HEK293 (cell line): ENCODE data around the gene SYNGR1.

ENCODE experiments used
- CTCF ChIA-PET: fragments of 350-600 bp; formaldehyde crosslinking; extraction: SDS; loops from one replicate; lab custom pipeline; 2021; ENCODE audit warnings: antibody characterized with exemption; lab: Yijun Ruan, JAX
- POLR2A ChIA-PET: fragments of 300-600 bp; formaldehyde crosslinking; extraction: SDS; loops from one replicate; lab custom pipeline; 2020; ENCODE audit warnings: antibody characterized with exemption, inconsistent platforms; lab: Yijun Ruan, JAX
- H3K27ac ChIP-seq: fragments of 200-500 bp; sonication (Bioruptor generic); 2 replicates; pipeline ENCODE4 v1.5.1; 2014; ENCODE audit warnings: low read depth, low read length, control low read depth, inconsistent platforms; ENCODE audit errors: extremely low read depth
- H3K36me3 ChIP-seq, 2 experiments: fragments of 200-500 bp in 1 of 2; sonication (Bioruptor generic) in 1 of 2; 1 replicate in 1 of 2; 2 replicates in 1 of 2; pipeline ENCODE4 v1.5.1; 2014 to 2017; ENCODE audit warnings: inconsistent platforms in 2 of 2, low read length in 2 of 2; ENCODE audit not compliant: control insufficient read depth in 2 of 2, insufficient read depth in 1 of 2
- H3K4me1 ChIP-seq: fragments of 200-500 bp; sonication (Bioruptor generic); 2 replicates; pipeline ENCODE4 v1.5.1; 2014; ENCODE audit warnings: mild to moderate bottlenecking, low read length, inconsistent platforms; ENCODE audit not compliant: control insufficient read depth, insufficient read depth
- H3K4me3 ChIP-seq: 2 replicates; pipeline ENCODE4 v1.5.1; 2011; ENCODE audit warnings: low read depth, mild to moderate bottlenecking, control low read depth, low read length, moderate library complexity
- H3K9me3 ChIP-seq: fragments of 200-500 bp; sonication (Bioruptor generic); 2 replicates; pipeline ENCODE4 v1.5.1; 2014; ENCODE audit warnings: low read depth, low read length, inconsistent platforms; ENCODE audit not compliant: control insufficient read depth, insufficient read depth
- BCL11A ChIP-seq: fragments of 450-650 bp; formaldehyde crosslinking; IDR thresholded peaks from 2 replicates; pipeline ENCODE4 v1.5.1; 2016; ENCODE audit warnings: low read depth, missing biosample characterization, missing genetic modification characterization
- GLIS2 ChIP-seq: fragments of 450-650 bp; formaldehyde crosslinking; IDR thresholded peaks from 2 replicates; pipeline ENCODE4 v1.5.1; 2016; ENCODE audit warnings: missing biosample characterization, missing genetic modification characterization
- HOXA7 ChIP-seq: sonication (generic); formaldehyde crosslinking; IDR thresholded peaks from 2 replicates; pipeline ENCODE4 v1.8.1; 2022; ENCODE audit warnings: missing genetic modification reagents, borderline replicate concordance
- KLF10 ChIP-seq: fragments of 450-650 bp; IDR thresholded peaks from 2 replicates; pipeline ENCODE4 v1.5.1; 2018; ENCODE audit warnings: missing biosample characterization, mild to moderate bottlenecking, missing genetic modification characterization
- KLF8 ChIP-seq: fragments of 450-650 bp; formaldehyde crosslinking; IDR thresholded peaks from 2 replicates; pipeline ENCODE4 v1.5.1; 2016; ENCODE audit warnings: missing biosample characterization, missing genetic modification characterization
- MEIS1 ChIP-seq: sonication (generic); formaldehyde crosslinking; IDR thresholded peaks from 2 replicates; pipeline ENCODE4 v1.8.1; 2022; ENCODE audit warnings: missing genetic modification reagents, mild to moderate bottlenecking, borderline replicate concordance
- MZF1 ChIP-seq: fragments of 450-650 bp; formaldehyde crosslinking; IDR thresholded peaks from 2 replicates; pipeline ENCODE4 v1.5.1; 2017; ENCODE audit warnings: missing biosample characterization, missing genetic modification characterization, borderline replicate concordance
- SCRT2 ChIP-seq: fragments of 450-650 bp; formaldehyde crosslinking; IDR thresholded peaks from 2 replicates; pipeline ENCODE4 v1.5.1; 2016; ENCODE audit warnings: missing biosample characterization, missing genetic modification characterization
- SP2 ChIP-seq: fragments of 450-650 bp; formaldehyde crosslinking; IDR thresholded peaks from 2 replicates; pipeline ENCODE4 v1.5.1; 2016; ENCODE audit warnings: missing biosample characterization, missing genetic modification characterization
- SP3 ChIP-seq: fragments of 450-650 bp; formaldehyde crosslinking; IDR thresholded peaks from 2 replicates; pipeline ENCODE4 v1.5.1; 2016; ENCODE audit warnings: missing biosample characterization, missing genetic modification characterization
- ZBTB26 ChIP-seq: fragments of 450-650 bp; formaldehyde crosslinking; optimal IDR thresholded peaks from 2 replicates; pipeline ENCODE3; 2016; ENCODE audit warnings: missing biosample characterization, mild to moderate bottlenecking, missing genetic modification characterization
- ZBTB48 ChIP-seq: fragments of 450-650 bp; formaldehyde crosslinking; IDR thresholded peaks from 2 replicates; pipeline ENCODE4 v1.5.1; 2016; ENCODE audit warnings: missing biosample characterization, missing genetic modification characterization
- ZBTB7A ChIP-seq: fragments of 450-650 bp; formaldehyde crosslinking; IDR thresholded peaks from 2 replicates; pipeline ENCODE4 v1.5.1; 2016; ENCODE audit warnings: low read depth, missing biosample characterization, missing genetic modification characterization
- ZNF2 ChIP-seq: fragments of 450-650 bp; formaldehyde crosslinking; IDR thresholded peaks from 2 replicates; pipeline ENCODE4 v1.5.1; 2016; ENCODE audit warnings: missing biosample characterization, missing genetic modification characterization
- ZNF24 ChIP-seq: fragments of 450-650 bp; formaldehyde crosslinking; IDR thresholded peaks from 2 replicates; pipeline ENCODE4 v1.5.1; 2016; ENCODE audit warnings: missing biosample characterization, missing genetic modification characterization
- ZNF366 ChIP-seq: fragments of 450-650 bp; formaldehyde crosslinking; conservative IDR thresholded peaks from 2 replicates; pipeline ENCODE4 v1.5.1; 2016; ENCODE audit warnings: missing biosample characterization, missing genetic modification characterization
- ZNF37A ChIP-seq: fragments of 450-650 bp; IDR thresholded peaks from 2 replicates; pipeline ENCODE4 v1.5.1; 2018; ENCODE audit warnings: missing biosample characterization, missing genetic modification characterization
- ZNF610 ChIP-seq: fragments of 450-650 bp; formaldehyde crosslinking; IDR thresholded peaks from 2 replicates; pipeline ENCODE4 v1.5.1; 2016; ENCODE audit warnings: missing biosample characterization, missing genetic modification characterization, borderline replicate concordance
- ZNF654 ChIP-seq: fragments of 450-650 bp; formaldehyde crosslinking; IDR thresholded peaks from 2 replicates; pipeline ENCODE4 v1.5.1; 2016; ENCODE audit warnings: low read depth, missing biosample characterization, missing genetic modification characterization
- ZNF768 ChIP-seq: fragments of 450-650 bp; formaldehyde crosslinking; IDR thresholded peaks from 2 replicates; pipeline ENCODE4 v1.5.1; 2018; ENCODE audit warnings: missing biosample characterization, mild to moderate bottlenecking, missing genetic modification characterization
- ZNF791 ChIP-seq: fragments of 450-650 bp; formaldehyde crosslinking; IDR thresholded peaks from 2 replicates; pipeline ENCODE4 v1.5.1; 2016; ENCODE audit warnings: missing biosample characterization, missing genetic modification characterization
- ZXDB ChIP-seq: fragments of 450-650 bp; formaldehyde crosslinking; IDR thresholded peaks from 2 replicates; pipeline ENCODE4 v1.5.1; 2016; ENCODE audit warnings: missing biosample characterization, missing genetic modification characterization
- TF ChIP-seq, protein P1 (sequence below): fragments of 450-650 bp; IDR thresholded peaks from 2 replicates; pipeline ENCODE4 v1.5.1; 2018; ENCODE audit warnings: missing biosample characterization, mild to moderate bottlenecking, missing genetic modification characterization
- TF ChIP-seq, protein P2 (sequence below): fragments of 450-650 bp; formaldehyde crosslinking; IDR thresholded peaks from 2 replicates; pipeline ENCODE4 v1.5.1; 2016; ENCODE audit warnings: missing biosample characterization, missing genetic modification characterization
- TF ChIP-seq, protein P3 (sequence below): fragments of 450-650 bp; formaldehyde crosslinking; IDR thresholded peaks from 2 replicates; pipeline ENCODE4 v1.5.1; 2016; ENCODE audit warnings: missing biosample characterization, missing genetic modification characterization
- TF ChIP-seq, protein P4 (sequence below): fragments of 450-650 bp; formaldehyde crosslinking; IDR thresholded peaks from 2 replicates; pipeline ENCODE4 v1.5.1; 2016; ENCODE audit warnings: missing biosample characterization, missing genetic modification characterization

Gene SYNGR1

GRCh38 chr22:39315389-39315788 is 34.4 kb upstream of the SYNGR1 start:
- no peak overlapping the region for H3K4me3 ChIP-seq
- POLR2A ChIA-PET = interaction anchor here (0.6 to 7.3 kb wide), 8 partner anchors 15 to 210 kb away, joined by 3 to 119 read pairs (median 3); no protein-coding TSS in a partner anchor
- 0 out of 2 replicates have a peak, but pooled peaks cover 4% of the 10 kb centered on the region for H3K4me1 ChIP-seq
- peaks cover 25 to 81% of the 10 kb centered on the region in 2 experiments for H3K36me3 ChIP-seq
- CTCF ChIA-PET = interaction anchor here (0.5 to 7.9 kb wide), 19 partner anchors 9 to 590 kb away, joined by 3 to 98 read pairs (median 6); partner anchors contain the start of gene PDGFB
- H3K9me3 ChIP-seq = no peaks in the 10 kb centered on the region
- H3K27ac ChIP-seq = peak overlapping the region; percentile 52
- TF ChIP-seq, protein P1, sequence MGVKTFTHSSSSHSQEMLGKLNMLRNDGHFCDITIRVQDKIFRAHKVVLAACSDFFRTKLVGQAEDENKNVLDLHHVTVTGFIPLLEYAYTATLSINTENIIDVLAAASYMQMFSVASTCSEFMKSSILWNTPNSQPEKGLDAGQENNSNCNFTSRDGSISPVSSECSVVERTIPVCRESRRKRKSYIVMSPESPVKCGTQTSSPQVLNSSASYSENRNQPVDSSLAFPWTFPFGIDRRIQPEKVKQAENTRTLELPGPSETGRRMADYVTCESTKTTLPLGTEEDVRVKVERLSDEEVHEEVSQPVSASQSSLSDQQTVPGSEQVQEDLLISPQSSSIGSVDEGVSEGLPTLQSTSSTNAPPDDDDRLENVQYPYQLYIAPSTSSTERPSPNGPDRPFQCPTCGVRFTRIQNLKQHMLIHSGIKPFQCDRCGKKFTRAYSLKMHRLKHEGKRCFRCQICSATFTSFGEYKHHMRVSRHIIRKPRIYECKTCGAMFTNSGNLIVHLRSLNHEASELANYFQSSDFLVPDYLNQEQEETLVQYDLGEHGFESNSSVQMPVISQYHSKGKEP = no peak
- TF ChIP-seq HOXA7 = no peak
- no peak for TF ChIP-seq ZNF37A (tag by site-specific recombination)
- TF ChIP-seq ZNF791 (tag by site-specific recombination) = no peak
- TF ChIP-seq, all 188 proteins: peak for 0

DNA sequence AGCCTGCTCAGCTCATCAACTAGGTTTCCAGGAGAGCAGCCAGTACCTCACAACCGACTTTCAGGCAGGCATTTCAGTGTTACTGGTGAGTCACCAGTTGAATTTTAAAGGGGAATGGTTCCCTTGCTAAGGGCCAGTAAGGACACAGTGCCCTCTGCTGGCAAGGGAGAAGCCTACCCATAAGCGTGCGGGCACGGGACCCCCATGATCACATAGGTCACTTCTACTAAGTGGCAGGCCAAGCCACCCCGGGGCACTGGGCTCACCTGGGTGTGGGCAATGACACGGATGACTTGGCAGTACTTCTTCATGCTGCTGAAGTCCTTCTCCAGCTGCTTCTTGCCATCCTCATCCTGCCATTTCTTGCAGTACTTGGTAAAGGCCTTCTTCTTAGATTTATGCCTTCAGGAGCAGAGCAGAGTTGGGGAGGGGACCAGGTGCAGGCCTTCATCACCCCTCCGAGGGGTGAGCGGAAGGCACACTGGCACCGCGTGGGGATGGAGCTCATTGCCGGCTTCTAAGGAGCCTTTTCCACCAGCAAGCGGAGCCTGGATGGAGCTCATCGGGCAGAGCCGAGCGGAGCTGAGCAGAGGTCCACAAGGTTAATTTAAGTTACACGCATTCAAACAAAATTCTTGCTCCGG is 33.2 kb upstream of the SYNGR1 start:
- Histone ChIP-seq H3K4me1 (0 out of 2 replicates have a peak, but pooled peaks cover 4% of the 10 kb centered on the region), H3K36me3 (peaks cover 25 to 75% of the 10 kb centered on the region in 2 experiments), H3K4me3 (peak overlapping the region; percentile 73), H3K27ac (peak overlapping the region; percentile 99), H3K9me3 (no peaks in the 10 kb centered on the region)
- ChIA-PET CTCF (interaction anchor here (0.6 to 7.9 kb wide), 33 partner anchors 10 to 309 kb away, joined by 3 to 98 read pairs (median 4); partner anchors contain the start of gene PDGFB), POLR2A (interaction anchor here (0.8 to 7.3 kb wide), 12 partner anchors 12 to 208 kb away, joined by 3 to 119 read pairs (median 38); partner anchors contain the start of genes ATF4, PDGFB and TAB1)
- TF ChIP-seq, protein P2, sequence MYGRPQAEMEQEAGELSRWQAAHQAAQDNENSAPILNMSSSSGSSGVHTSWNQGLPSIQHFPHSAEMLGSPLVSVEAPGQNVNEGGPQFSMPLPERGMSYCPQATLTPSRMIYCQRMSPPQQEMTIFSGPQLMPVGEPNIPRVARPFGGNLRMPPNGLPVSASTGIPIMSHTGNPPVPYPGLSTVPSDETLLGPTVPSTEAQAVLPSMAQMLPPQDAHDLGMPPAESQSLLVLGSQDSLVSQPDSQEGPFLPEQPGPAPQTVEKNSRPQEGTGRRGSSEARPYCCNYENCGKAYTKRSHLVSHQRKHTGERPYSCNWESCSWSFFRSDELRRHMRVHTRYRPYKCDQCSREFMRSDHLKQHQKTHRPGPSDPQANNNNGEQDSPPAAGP (tag by site-specific recombination) = peak; percentile 78
- TF ChIP-seq ZXDB = peak; percentile 38; the same call in 1 of the 2 replicates
- peak; percentile 20 for TF ChIP-seq ZBTB26 (tag by site-specific recombination)
- TF ChIP-seq MEIS1 (CRISPR knock-in tag) = no peak
- TF ChIP-seq ZNF24 = peak; percentile 65
- TF ChIP-seq ZBTB48 = peak; percentile 77
- peak; percentile 97 for TF ChIP-seq SCRT2 (tag by site-specific recombination)
- peak; percentile 76 for TF ChIP-seq ZNF654 (tag by site-specific recombination)
- peak; percentile 75 for TF ChIP-seq ZNF366 (tag by site-specific recombination)
- no peak for TF ChIP-seq ZNF610 (tag by site-specific recombination)
- no peak for TF ChIP-seq MZF1
- TF ChIP-seq ZNF768 (tag by site-specific recombination) = no peak
- TF ChIP-seq SP2 (tag by site-specific recombination) = no peak
- TF ChIP-seq, protein P3, sequence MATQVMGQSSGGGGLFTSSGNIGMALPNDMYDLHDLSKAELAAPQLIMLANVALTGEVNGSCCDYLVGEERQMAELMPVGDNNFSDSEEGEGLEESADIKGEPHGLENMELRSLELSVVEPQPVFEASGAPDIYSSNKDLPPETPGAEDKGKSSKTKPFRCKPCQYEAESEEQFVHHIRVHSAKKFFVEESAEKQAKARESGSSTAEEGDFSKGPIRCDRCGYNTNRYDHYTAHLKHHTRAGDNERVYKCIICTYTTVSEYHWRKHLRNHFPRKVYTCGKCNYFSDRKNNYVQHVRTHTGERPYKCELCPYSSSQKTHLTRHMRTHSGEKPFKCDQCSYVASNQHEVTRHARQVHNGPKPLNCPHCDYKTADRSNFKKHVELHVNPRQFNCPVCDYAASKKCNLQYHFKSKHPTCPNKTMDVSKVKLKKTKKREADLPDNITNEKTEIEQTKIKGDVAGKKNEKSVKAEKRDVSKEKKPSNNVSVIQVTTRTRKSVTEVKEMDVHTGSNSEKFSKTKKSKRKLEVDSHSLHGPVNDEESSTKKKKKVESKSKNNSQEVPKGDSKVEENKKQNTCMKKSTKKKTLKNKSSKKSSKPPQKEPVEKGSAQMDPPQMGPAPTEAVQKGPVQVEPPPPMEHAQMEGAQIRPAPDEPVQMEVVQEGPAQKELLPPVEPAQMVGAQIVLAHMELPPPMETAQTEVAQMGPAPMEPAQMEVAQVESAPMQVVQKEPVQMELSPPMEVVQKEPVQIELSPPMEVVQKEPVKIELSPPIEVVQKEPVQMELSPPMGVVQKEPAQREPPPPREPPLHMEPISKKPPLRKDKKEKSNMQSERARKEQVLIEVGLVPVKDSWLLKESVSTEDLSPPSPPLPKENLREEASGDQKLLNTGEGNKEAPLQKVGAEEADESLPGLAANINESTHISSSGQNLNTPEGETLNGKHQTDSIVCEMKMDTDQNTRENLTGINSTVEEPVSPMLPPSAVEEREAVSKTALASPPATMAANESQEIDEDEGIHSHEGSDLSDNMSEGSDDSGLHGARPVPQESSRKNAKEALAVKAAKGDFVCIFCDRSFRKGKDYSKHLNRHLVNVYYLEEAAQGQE (tag by site-specific recombination) = no peak
- TF ChIP-seq ZNF2 (tag by site-specific recombination) = 0 out of 2 replicates have a peak, but pooled peaks have one; percentile 75
- 0 out of 2 replicates have a peak, but pooled peaks have one; percentile 14 for TF ChIP-seq KLF10 (tag by site-specific recombination)
- TF ChIP-seq BCL11A (tag by site-specific recombination) = peak; percentile 82; the same call in 1 of the 2 replicates
- peak; percentile 56 for TF ChIP-seq KLF8 (tag by site-specific recombination)
- TF ChIP-seq, protein P4, sequence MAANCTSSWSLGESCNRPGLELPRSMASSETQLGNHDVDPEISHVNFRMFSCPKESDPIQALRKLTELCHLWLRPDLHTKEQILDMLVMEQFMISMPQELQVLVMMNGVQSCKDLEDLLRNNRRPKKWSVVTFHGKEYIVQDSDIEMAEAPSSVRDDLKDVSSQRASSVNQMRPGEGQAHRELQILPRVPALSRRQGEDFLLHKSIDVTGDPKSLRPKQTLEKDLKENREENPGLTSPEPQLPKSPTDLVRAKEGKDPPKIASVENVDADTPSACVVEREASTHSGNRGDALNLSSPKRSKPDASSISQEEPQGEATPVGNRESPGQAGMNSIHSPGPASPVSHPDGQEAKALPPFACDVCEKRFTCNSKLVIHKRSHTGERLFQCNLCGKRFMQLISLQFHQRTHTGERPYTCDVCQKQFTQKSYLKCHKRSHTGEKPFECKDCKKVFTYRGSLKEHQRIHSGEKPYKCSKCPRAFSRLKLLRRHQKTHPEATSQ (tag by site-specific recombination) = no peak
- peak; percentile 49 for TF ChIP-seq ZBTB7A (tag by site-specific recombination)
- TF ChIP-seq GLIS2 (tag by site-specific recombination) = peak; percentile 93
- 0 out of 2 replicates have a peak, but pooled peaks have one; percentile 20 for TF ChIP-seq SP3 (tag by site-specific recombination)
